HepG2 (cell line): ENCODE measurements around the gene USP28. TPM values are rescaled to one million over a fixed set of nuclear protein-coding genes. Genes with fewer than 3 reads are reported as not detected.

ENCODE experiments used
- ATAC-seq: fragments of 200-7000 bp; cut with Tn5 transposase; 3 replicates; pipeline ENCODE4 v1.9.1; 2020; ENCODE audit warnings: mild to moderate bottlenecking, moderate library complexity
- BruUV-seq: library from RNA; stranded (reverse); fragments of 400-500 nt; replicated peaks from 2 replicates; lab custom pipeline; 2021; lab: Mats Ljungman, UMichigan
- CTCF ChIA-PET: fragments of 300-600 bp; formaldehyde crosslinking; extraction: SDS; loops from one replicate; lab custom pipeline; 2021; ENCODE audit warnings: low total read pairs, inconsistent platforms, low intra/inter-chr PET ratio; lab: Yijun Ruan, JAX
- POLR2A ChIA-PET: fragments of 350-600 bp; sonication (Branson Sonifier 250); formaldehyde crosslinking; loops from one replicate; lab custom pipeline; 2020; ENCODE audit warnings: antibody characterized with exemption, inconsistent platforms; lab: Yijun Ruan, JAX
- DNase-seq: peaks from one replicate; pipeline ENCODE4 v3.0.0-alpha.2; 2015; ENCODE audit warnings: low spot score
- FAIRE-seq: peaks from 3 replicates; lab custom pipeline; 2011; peaks lifted over from hg19 to GRCh38; lab: Jason Lieb, UNC
- H2AFZ ChIP-seq: one replicate; pipeline ENCODE4 v1.6.1; 2011; ENCODE audit warnings: low read length, inconsistent platforms
- H3K27ac ChIP-seq: fragments of 300-600 bp; 3 replicates; pipeline ENCODE4 v1.8.0; 2011; ENCODE audit warnings: mixed run types, mild to moderate bottlenecking, mixed read lengths, low read length, inconsistent platforms; ENCODE audit not compliant: insufficient read depth; ENCODE audit errors: extremely low read length
- H3K27me3 ChIP-seq, 2 experiments: fragments of 200-600 bp in 1 of 2; 2 replicates in 1 of 2; 3 replicates in 1 of 2; pipeline versions ENCODE4 v1.6.0 to v1.8.0; 2011; ENCODE audit warnings: low read length in 2 of 2, mild to moderate bottlenecking in 2 of 2, moderate library complexity in 2 of 2, inconsistent platforms in 1 of 2; ENCODE audit not compliant: insufficient read depth in 2 of 2, control insufficient read depth in 1 of 2
- H3K36me3 ChIP-seq, 2 experiments: fragments of 200-600 bp in 1 of 2; replicated peaks in 1 of 2; 2 replicates in 1 of 2; 3 replicates in 1 of 2; pipeline versions ENCODE4 v1.5.1 to v1.8.0; 2011; ENCODE audit warnings: low read length in 2 of 2, inconsistent platforms in 1 of 2; ENCODE audit not compliant: insufficient read depth in 2 of 2, control insufficient read depth in 1 of 2
- H3K4me1 ChIP-seq: 2 replicates; pipeline ENCODE4 v1.5.1; 2012; ENCODE audit warnings: low read length, inconsistent platforms; ENCODE audit not compliant: insufficient read depth
- H3K4me2 ChIP-seq: 2 replicates; pipeline ENCODE4 v1.6.0; 2011; ENCODE audit warnings: low read depth, low read length, inconsistent platforms
- H3K4me3 ChIP-seq, 3 experiments: fragments of 200-600 bp in 1 of 3; sonication (generic), shearing (Covaris generic) in 1 of 3; replicated peaks in 1 of 3; 2 replicates each; pipeline ENCODE4 v1.5.1; 2011 to 2016; ENCODE audit warnings: low read length in 3 of 3, inconsistent platforms in 2 of 3, low read depth in 2 of 3, mild to moderate bottlenecking in 2 of 3, control low read depth in 1 of 3, mixed read lengths in 1 of 3; ENCODE audit not compliant: insufficient read depth in 1 of 3
- H3K79me2 ChIP-seq: one replicate; pipeline ENCODE4 v1.6.1; 2011; ENCODE audit warnings: low read length, inconsistent platforms; ENCODE audit not compliant: insufficient read depth
- H3K9ac ChIP-seq: 2 replicates; pipeline ENCODE4 v1.6.0; 2011; ENCODE audit warnings: mild to moderate bottlenecking, low read depth, low read length, inconsistent platforms; ENCODE audit not compliant: insufficient read depth
- H3K9me3 ChIP-seq: 2 replicates; pipeline ENCODE4 v1.5.1; 2012; ENCODE audit warnings: mild to moderate bottlenecking, low read length
- H4K20me1 ChIP-seq: 2 replicates; pipeline ENCODE4 v1.6.0; 2011; ENCODE audit warnings: inconsistent platforms, mild to moderate bottlenecking, low read length, moderate library complexity; ENCODE audit not compliant: insufficient read depth
- ASH2L ChIP-seq: fragments of 300-600, 200-600 bp; sonication (generic); IDR thresholded peaks from 2 replicates; pipeline ENCODE4 v1.7.0; 2017; ENCODE audit warnings: low read depth, mild to moderate bottlenecking, moderate library complexity, mixed read lengths, low read length; ENCODE audit not compliant: insufficient read length
- CAMTA2 ChIP-seq: sonication (generic); formaldehyde crosslinking; IDR thresholded peaks from 2 replicates; pipeline ENCODE4 v1.4.0; 2020; ENCODE audit warnings: mild to moderate bottlenecking, missing genetic modification reagents, borderline replicate concordance
- CEBPB ChIP-seq: IDR thresholded peaks from 2 replicates; pipeline ENCODE4 v1.6.1; 2011; ENCODE audit warnings: low read depth, low read length, improper control_type of control experiment, borderline replicate concordance
- DMAP1 ChIP-seq: IDR thresholded peaks from 2 replicates; pipeline ENCODE4 v1.6.1; 2016
- KAT7 ChIP-seq: IDR thresholded peaks from 2 replicates; pipeline ENCODE4 v1.6.1; 2018; ENCODE audit warnings: borderline replicate concordance, missing compliant biosample characterization
- KLF11 ChIP-seq: IDR thresholded peaks from 2 replicates; pipeline ENCODE4 v1.6.1; 2016; ENCODE audit warnings: missing compliant biosample characterization
- KLF16 ChIP-seq, 2 experiments: sonication (generic) in 1 of 2; formaldehyde crosslinking in 1 of 2; IDR thresholded peaks; 2 replicates each; pipeline versions ENCODE4 v1.6.1 to v1.8.0; 2016 to 2023; ENCODE audit warnings: missing genetic modification reagents in 2 of 2, missing compliant biosample characterization in 1 of 2
- NKX3-1 ChIP-seq: sonication (generic); formaldehyde crosslinking; IDR thresholded peaks from 2 replicates; pipeline ENCODE4 v1.5.0; 2020; ENCODE audit warnings: missing genetic modification reagents
- PAF1 ChIP-seq: IDR thresholded peaks from 2 replicates; pipeline ENCODE4 v1.6.1; 2016; ENCODE audit warnings: missing genetic modification reagents, missing compliant biosample characterization
- RBFOX2 ChIP-seq: fragments of 200-400 bp; formaldehyde crosslinking; IDR thresholded peaks from 2 replicates; pipeline ENCODE4 v1.6.1; 2017; ENCODE audit warnings: low read depth, mild to moderate bottlenecking, low read length
- ZBTB46 ChIP-seq: sonication (generic); formaldehyde crosslinking; IDR thresholded peaks from 2 replicates; pipeline ENCODE4 v1.4.0; 2020; ENCODE audit warnings: mild to moderate bottlenecking, missing genetic modification reagents, borderline replicate concordance
- WGBS: methylation state at CpG from one replicate; pipeline ENCODE4 v1.1.6; 2017; ENCODE audit warnings: low lambda C conversion rate; 5-methylcytosine and 5-hydroxymethylcytosine counted together
- in situ Hi-C: cut with HindIII; loops from 2 replicates; pipeline ENCODE4 v1.10.0; 2017; ENCODE audit warnings: low pct_unique_long_range_greater_than_20kb; ENCODE audit not compliant: extremely low pct_ligation_motif_present
- intact Hi-C: fragments of 100-400 bp; cut with micrococcal nuclease; formaldehyde crosslinking; loops from one replicate; pipeline ENCODE4 v1.10.0; 2022; ENCODE audit not compliant: unreplicated experiment
- polyA plus RNA-seq, 8 experiments: library from polyadenylated mRNA; depleted of rRNA in 3 of 8; stranded (reverse) in 7 of 8; unstranded in 1 of 8; fragments of >200 nt; fragmentation: Illumina TruSeq in 4 of 8; extraction: Trizol in 4 of 8; gene quantifications; 2 replicates each; pipeline versions ENCODE4 v1.2.1 to v1.2.3, GENCODE V29; 2011 to 2016; ENCODE audit warnings: low read depth in 4 of 8, missing spikeins in 1 of 8, mixed read lengths in 1 of 8; ENCODE audit not compliant: insufficient read depth in 1 of 8
- total RNA-seq, 5 experiments: library from RNA; depleted of rRNA; stranded (reverse); fragments of >200 nt; fragmentation: Illumina TruSeq; extraction: Trizol; gene quantifications; 2 replicates each; pipeline ENCODE4 v1.2.3, GENCODE V29; 2016; ENCODE audit warnings: low read depth in 1 of 5

USP28 gene
- total and polyA plus RNA-seq, 2 of the 13 experiments (the other 11 are each of a cell fraction or from before 2014, with no cell fraction given) = 29.6 to 34.3 TPM

DNA sequence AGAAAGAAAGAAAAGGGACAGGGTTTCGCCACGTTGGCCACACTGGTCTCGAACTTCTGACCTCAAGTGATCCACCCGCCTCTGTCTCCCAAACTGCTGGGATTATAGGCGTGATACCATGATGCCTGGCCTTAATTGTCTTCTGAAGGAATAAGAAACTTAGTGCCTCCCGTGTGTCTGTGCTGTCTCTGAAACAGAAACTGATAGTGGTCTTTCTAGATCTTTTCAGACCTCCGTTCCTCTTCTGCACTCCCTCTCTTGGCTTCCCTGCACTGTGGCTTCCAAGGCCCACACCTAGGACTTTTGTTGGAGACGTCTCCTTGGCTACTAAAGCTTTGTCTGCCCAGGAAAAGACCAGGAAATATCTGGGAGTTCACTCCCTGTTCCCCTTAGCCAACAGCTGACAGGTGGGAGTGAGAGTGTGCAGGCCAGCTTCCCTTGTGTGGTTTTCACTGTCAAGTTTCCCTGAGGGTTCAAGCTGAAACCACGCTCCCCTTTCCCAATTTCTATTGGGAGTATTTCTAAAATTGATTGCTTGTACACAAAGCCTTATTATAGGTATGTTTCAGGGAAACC lies 19.1 kb upstream of the USP28 start:
- no peaks in the 10 kb centered on the region for H3K79me2 ChIP-seq
- ATAC-seq (no peak), FAIRE-seq (no peak), DNase-seq (no peak)
- H3K9ac ChIP-seq = no peak overlapping the region
- intact Hi-C loops = no loop called here
- H2AFZ ChIP-seq = no peak overlapping the region
- no peak for TF ChIP-seq CEBPB
- no peak for TF ChIP-seq KAT7 (CRISPR knock-in tag)
- TF ChIP-seq RBFOX2 = no peak
- no peak for TF ChIP-seq ZBTB46
- TF ChIP-seq PAF1 (CRISPR knock-in tag) = no peak
- no peak for TF ChIP-seq NKX3-1 (CRISPR knock-in tag)
- TF ChIP-seq CAMTA2 = no peak
- no peak for TF ChIP-seq KLF16 (CRISPR knock-in tag; IDR thresholded peaks at IDR 0.05)
- no peak for TF ChIP-seq KLF11
- TF ChIP-seq ASH2L = no peak
- no peak for TF ChIP-seq DMAP1 (CRISPR knock-in tag)
- no peaks in the 10 kb centered on the region for H4K20me1 ChIP-seq
- H3K4me3 ChIP-seq = no peak overlapping the region
- no peaks in the 10 kb centered on the region for H3K9me3 ChIP-seq
- H3K4me1 ChIP-seq = peaks cover 33% of the 10 kb centered on the region
- POLR2A ChIA-PET = interaction anchor here (2.4 kb wide), 1 partner anchor 19 kb away, joined by 16 read pairs; the partner anchor contains the start of gene USP28
- WGBS = 30% methylated on average over 9 of the region's 9 CpGs
- BruUV-seq = no TSS peak
- no peak overlapping the region; the same call in 1 of the 2 replicates for H3K4me2 ChIP-seq
- H3K36me3 ChIP-seq = no peaks in the 10 kb centered on the region
- CTCF ChIA-PET = interaction anchor here (1.0 kb wide), 1 partner anchor 367 kb away, joined by 3 read pairs; no protein-coding TSS in a partner anchor
- H3K27me3 ChIP-seq = no peaks in the 10 kb centered on the region; a peak in 1 of 5 replicates
- no peak overlapping the region for H3K27ac ChIP-seq
- in situ Hi-C loops = no loop called here
